GM21528 (cell line): ENCODE data around the gene CELA1.

Source experiments
- ATAC-seq: cut with Tn5 transposase; IDR thresholded peaks from one replicate; pipeline ENCODE4 v1.9.1; 2021; ENCODE audit warnings: mild to moderate bottlenecking, moderate library complexity; ENCODE audit not compliant: unreplicated experiment, low FRiP score

Gene CELA1

GRCh38 chr12:51377099-51377984, 30.9 kb upstream of the CELA1 start:
- ATAC-seq, result no peak

- ATAC-seq, result no peak
Observed at GRCh38 chr12:51374856-51375255, 28.4 kb upstream of the CELA1 start.

DNA sequence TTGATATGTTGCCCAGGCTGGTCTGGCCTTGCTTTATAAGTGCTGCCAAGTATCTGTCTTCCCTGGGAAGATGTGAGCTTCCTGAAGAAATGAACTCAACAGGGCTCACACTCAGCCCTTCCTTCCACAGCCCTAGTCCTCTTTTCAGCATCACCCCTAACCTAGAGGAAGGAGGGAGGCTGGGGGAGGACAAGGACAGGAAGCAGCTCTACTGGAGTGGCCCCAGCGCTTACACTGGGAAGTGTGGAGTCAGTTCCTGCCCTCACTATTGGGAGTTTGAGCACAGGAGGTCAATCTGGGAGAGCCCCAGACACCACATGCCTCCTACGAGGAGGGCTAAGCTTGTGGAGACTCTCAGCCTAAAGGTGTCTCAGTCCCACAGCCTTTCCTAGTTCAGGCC, 27.9 kb upstream of the CELA1 start:
- ATAC-seq, result no peak

DNA sequence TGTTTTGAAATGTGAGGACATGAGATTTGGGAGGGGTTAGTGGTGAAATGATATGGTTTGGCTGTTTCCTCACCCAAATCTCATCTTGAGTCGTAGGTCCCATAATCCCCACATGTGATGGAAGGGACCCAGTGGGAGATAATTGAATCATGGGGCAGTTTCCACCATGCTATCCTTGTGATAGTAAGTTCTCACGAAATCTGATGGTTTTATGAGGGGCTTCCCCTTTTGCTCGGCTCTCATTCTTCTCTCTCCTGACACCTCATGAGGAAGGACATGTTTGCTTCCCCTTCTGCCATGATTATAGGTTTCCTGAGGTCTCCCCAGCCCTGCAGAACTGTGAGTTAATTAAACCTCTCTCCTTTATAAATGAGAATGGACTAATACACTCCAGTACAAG, 26.7 kb upstream of the CELA1 start:
- no peak for ATAC-seq

DNA sequence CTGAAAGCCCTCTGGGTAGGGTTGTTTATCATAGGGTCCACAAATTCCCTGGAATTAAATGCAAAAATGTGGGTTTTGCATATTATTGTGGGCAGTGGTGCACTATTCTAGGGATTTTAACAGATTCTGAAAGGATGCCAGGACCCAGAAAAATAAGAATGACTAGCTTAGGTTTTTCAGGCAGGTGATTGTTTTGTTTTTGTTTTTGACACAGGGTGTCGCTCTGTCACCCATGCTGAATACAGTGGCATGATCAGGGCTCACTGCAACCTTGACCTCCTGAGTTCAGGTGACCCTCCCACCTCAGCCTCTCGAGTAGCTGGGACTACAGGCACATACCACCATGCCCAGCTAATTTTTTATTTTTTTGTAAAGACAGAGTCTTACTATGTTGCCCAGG, 25.5 kb upstream of the CELA1 start:
- no peak for ATAC-seq

DNA sequence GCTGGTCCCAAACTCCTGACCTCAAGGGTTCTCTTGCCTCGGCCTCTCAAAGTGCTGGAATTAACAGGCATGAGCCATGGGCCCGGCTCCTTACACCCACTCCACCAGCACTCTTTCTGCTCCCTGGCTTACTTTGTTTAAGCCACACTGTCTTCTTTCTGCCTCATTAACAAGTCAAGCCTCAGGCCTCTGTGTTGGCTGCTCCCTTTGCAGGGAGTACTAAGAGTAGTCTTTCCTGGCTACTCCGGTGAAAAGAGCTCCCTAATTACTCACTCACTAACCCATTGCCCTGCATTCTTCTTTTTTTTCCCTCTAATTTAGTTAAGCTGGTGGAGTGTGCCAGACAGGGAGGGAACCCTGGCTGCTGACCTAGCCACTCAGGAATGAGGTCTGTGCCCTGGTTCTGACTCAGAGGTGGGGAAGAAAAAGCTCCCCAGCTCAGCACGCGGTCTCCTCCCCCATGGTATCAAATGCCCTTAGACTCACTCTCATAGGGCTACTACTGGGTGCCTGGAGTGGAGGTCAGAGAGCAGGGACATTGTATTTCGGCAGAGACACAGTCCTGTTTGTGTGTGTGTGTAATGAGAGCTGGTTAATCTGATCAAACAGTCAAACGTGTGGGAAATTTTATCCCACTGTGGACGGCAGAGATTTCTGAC, 24.9 kb upstream of the CELA1 start:
- ATAC-seq, result no peak

GRCh38 chr12:51370667-51371066, 24.2 kb upstream of the CELA1 start:
- no peak for ATAC-seq

- no peak for ATAC-seq
Observed at GRCh38 chr12:51369581-51369980, 23.1 kb upstream of the CELA1 start.

GRCh38 chr12:51368640-51369517, 22.4 kb upstream of the CELA1 start:
- ATAC-seq, result peak; percentile 97

GRCh38 chr12:51365276-51365675, 18.8 kb upstream of the CELA1 start:
- ATAC-seq, result no peak

GRCh38 chr12:51364001-51364400, 17.5 kb upstream of the CELA1 start:
- ATAC-seq, result no peak

DNA sequence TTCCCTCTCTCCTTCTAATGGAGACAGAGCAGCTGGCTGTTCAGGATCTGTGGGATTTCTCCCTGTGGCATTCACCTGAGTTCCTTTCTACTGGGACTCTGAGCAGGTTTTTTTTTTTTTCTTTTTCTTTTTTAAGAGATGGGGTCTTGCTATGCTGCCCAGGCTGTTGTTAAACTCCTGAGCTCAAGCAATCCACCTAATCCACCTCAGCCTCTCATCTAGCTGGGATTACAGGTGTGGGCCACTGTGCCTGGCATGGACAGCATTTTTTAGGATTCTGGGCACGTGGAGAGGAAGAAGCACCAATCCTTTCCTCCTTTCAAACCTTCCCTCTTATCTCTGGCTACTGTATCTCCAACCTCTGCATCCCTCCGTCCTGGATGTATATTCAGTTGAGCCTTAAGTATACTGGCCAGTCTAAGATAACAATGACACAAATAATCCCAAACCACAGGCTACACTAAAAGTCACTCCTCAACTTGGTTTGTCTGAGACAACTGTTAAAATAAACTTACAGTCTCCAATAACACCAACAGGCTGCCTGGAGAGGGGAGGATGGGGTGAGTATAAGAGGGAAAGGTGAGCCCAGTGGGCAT, 16.4 kb upstream of the CELA1 start:
- no peak for ATAC-seq

- no peak for ATAC-seq
Observed at GRCh38 chr12:51362307-51362706, 15.8 kb upstream of the CELA1 start.

- no peak for ATAC-seq
Observed at GRCh38 chr12:51361161-51362016, 14.9 kb upstream of the CELA1 start.

- no peak for ATAC-seq
Observed at GRCh38 chr12:51360315-51360714, 13.8 kb upstream of the CELA1 start.

DNA sequence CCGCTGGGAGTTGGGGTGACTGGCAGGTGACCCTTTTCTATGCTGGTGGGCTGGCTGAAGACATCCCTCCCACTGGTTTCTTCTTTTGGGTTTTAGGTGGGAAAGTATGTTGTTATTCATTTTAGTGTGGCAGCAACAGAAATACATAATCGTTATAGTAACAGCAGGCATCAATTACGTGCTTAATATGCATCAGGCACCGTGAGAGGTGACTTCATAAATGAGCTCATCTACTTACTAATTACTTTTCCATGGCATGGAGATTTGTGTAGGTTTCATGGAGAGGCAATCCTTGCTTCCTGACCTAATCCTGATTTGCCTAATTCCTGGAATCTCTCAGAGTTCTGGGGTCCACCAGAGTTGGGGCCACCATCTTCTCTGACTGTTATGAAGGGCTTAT, 13.4 kb upstream of the CELA1 start:
- no peak for ATAC-seq

GRCh38 chr12:51358496-51358895, 12.0 kb upstream of the CELA1 start:
- no peak for ATAC-seq

DNA sequence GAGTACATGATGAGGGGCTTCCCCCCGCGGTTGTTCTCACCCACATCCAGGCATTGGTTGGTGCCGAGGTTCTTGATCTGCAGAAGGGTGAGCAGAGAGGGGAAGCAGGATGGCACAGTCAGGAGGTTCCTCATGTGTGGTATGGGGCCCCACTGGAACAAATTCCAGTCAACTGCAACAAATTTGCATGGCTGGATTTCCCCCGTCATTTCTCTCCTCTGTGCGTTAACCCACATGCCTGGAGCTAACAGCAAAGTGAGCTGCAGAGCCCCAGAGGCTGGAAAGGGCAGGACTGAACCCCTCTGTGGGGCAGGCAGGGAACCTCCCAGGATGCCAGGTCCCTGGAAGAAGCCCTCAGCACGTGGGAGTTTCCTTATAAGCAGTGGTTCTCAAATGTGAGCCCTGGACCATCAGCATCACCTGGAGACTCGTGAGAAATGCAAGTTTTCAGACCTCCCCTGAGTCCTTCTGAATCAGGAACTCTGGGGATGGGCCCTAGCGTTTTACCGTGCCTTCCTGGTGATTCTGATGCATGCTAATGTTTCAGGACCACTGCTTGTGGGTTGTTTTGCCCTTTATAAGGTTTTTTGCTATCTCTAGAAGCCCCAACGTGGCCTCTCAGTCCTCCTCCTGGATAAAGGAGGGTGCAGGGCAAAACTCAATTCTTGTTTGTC, 11.0 kb upstream of the CELA1 start:
- no peak for ATAC-seq

DNA sequence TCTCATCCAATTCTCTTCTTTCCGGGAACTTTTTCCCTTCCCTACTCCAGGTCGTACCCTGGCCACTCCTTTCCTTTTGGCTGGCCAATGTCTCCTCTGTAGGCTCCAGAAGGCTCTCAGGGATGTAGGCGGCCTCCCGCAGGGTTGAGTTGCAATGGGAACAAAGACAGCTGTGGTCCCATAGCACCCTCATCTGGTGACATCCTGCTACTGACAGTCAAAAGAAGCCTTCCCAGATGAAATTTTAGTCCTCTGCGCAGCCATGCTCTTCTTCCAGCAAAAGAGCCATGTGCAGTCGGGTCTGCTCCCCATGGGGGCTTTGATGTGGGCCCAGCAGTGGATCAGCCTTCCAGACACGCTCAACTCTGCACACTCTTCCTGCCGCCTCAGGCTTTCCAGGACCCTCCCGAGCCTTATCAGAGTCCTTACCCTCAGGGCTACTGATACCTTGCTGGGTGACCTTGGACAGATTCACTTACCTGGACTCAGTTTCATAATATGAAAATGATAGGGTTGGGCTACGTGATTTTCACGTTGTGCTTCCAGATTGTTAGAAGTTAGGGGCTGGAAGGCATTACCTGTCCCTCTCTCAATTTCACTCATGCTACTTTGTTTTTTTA, 5.5 kb upstream of the CELA1 start:
- ATAC-seq, result no peak
